ENCODE results near the gene SRP19. TPM values are rescaled to one million over a fixed set of nuclear protein-coding genes. Genes with fewer than 3 reads are reported as not detected.
A peak's percentile ranks its signal among the peaks of the same experiment; 100 is the strongest.

The SRP19 gene
- total RNA-seq, 1 experiment from 2014 or later: 65.5 TPM

DNA sequence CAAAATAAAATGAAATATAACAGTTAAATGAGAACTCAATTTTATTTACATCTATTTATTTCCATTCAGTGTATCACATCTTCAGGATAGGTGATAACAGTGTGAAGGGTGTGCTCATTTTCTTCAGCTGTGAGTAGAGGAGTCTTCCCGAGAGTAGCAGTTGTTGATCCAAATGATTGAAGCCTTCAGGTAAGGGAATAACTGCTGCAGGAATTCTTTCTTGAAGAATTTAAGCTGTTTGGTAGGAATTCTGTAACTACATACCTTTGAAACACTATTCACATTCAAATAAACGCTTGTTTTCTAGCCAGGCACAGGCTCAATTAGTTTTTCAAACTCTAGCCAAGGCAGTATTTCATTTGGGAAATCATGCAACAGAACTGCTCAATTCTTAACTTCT is 15.3 kb downstream of the SRP19 start:
- DNase-seq: no peak
- Mint-ChIP-seq H3K9me3 (ENCODE audit: low read depth, unreplicated experiment) (no peaks in the 10 kb centered on the region), H3K27ac (ENCODE audit: unreplicated experiment) (no peak overlapping the region), H3K27me3 (ENCODE audit: unreplicated experiment) (no peaks in the 10 kb centered on the region), H3K4me3 (ENCODE audit: low read depth, unreplicated experiment) (no peak overlapping the region), H3K4me1 (ENCODE audit: low read depth, unreplicated experiment) (peaks cover 22% of the 10 kb centered on the region), H3K36me3 (ENCODE audit: insufficient read depth, unreplicated experiment) (peaks cover 48% of the 10 kb centered on the region)
- CTCF ChIA-PET: no interaction called here
- TF ChIP-seq, protein P1, sequence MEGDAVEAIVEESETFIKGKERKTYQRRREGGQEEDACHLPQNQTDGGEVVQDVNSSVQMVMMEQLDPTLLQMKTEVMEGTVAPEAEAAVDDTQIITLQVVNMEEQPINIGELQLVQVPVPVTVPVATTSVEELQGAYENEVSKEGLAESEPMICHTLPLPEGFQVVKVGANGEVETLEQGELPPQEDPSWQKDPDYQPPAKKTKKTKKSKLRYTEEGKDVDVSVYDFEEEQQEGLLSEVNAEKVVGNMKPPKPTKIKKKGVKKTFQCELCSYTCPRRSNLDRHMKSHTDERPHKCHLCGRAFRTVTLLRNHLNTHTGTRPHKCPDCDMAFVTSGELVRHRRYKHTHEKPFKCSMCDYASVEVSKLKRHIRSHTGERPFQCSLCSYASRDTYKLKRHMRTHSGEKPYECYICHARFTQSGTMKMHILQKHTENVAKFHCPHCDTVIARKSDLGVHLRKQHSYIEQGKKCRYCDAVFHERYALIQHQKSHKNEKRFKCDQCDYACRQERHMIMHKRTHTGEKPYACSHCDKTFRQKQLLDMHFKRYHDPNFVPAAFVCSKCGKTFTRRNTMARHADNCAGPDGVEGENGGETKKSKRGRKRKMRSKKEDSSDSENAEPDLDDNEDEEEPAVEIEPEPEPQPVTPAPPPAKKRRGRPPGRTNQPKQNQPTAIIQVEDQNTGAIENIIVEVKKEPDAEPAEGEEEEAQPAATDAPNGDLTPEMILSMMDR (IDR thresholded peaks at IDR 0.05; ENCODE audit: unreplicated experiment): no peak
- no TSS peak for BruUV-seq (replicated peaks)
- intact Hi-C loops (cut with micrococcal nuclease; ENCODE audit: unreplicated experiment): no loop called here

DNA sequence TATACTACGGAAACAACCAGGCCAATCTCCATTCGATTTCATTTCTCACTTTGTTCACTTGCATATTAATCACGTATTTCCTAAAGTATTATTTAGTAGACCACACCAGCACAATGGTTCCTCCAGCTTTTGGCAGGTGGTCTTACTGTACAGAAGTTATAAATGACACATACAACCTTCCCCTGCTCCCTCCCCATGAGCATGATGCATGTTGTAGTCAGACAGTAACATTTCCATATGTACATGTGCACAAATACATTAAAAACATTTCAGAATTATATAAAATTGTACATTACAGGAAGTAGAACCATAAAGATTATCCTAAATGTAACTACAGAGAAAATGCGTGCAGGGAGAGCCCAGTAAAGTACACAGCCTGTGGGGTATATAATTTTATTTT is 17.0 kb downstream of the SRP19 start:
- Mint-ChIP-seq H3K27me3 (ENCODE audit: unreplicated experiment) (no peaks in the 10 kb centered on the region), H3K9me3 (ENCODE audit: low read depth, unreplicated experiment) (no peaks in the 10 kb centered on the region), H3K4me3 (ENCODE audit: low read depth, unreplicated experiment) (no peak overlapping the region), H3K36me3 (ENCODE audit: insufficient read depth, unreplicated experiment) (peaks cover 45% of the 10 kb centered on the region), H3K4me1 (ENCODE audit: low read depth, unreplicated experiment) (peaks cover 22% of the 10 kb centered on the region), H3K27ac (ENCODE audit: unreplicated experiment) (peak overlapping the region; percentile 58)
- intact Hi-C loops (cut with micrococcal nuclease; ENCODE audit: unreplicated experiment): no loop called here
- TF ChIP-seq, protein P1 (IDR thresholded peaks at IDR 0.05; ENCODE audit: unreplicated experiment): no peak
- no peak for DNase-seq
- no TSS peak for BruUV-seq (replicated peaks)
- CTCF ChIA-PET: interaction anchor here (0.8 to 1.7 kb wide), 3 partner anchors 30 to 98 kb away, joined by 4 to 6 read pairs (median 5); partner anchors contain the start of genes DCP2 and REEP5

DNA sequence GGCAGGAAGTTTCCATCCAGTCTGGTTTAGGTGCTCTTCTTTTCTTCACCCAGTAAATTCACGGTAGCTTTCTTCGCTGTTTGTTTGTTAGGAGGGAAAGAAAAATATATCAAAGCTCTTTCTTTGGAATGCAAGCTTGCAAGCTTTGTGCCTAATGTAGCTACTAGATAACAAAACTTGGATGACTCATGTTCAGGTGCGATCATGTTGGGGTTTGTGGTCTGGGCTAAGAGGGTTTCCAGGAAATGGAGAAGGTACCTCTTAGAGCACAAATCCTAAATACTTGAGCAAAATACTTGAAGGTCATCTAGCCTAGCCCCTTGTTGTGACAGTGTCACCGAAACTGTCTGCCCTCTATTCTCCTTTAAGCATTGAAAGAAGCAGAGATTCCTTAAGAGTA is 17.7 kb downstream of the SRP19 start:
- DNase-seq: peak; percentile 25
- intact Hi-C loops (cut with micrococcal nuclease; ENCODE audit: unreplicated experiment): no loop called here
- H3K36me3 Mint-ChIP-seq (ENCODE audit: insufficient read depth, unreplicated experiment): peaks cover 38% of the 10 kb centered on the region
- no TSS peak for BruUV-seq (replicated peaks)
- TF ChIP-seq, protein P1 (IDR thresholded peaks at IDR 0.05; ENCODE audit: unreplicated experiment): no peak
- H3K4me3 Mint-ChIP-seq (ENCODE audit: low read depth, unreplicated experiment): no peak overlapping the region
- no peaks in the 10 kb centered on the region for H3K27me3 Mint-ChIP-seq (ENCODE audit: unreplicated experiment)
- H3K4me1 Mint-ChIP-seq (ENCODE audit: low read depth, unreplicated experiment): peaks cover 22% of the 10 kb centered on the region
- CTCF ChIA-PET: interaction anchor here (0.8 to 1.7 kb wide), 3 partner anchors 30 to 98 kb away, joined by 4 to 6 read pairs (median 5); partner anchors contain the start of genes DCP2 and REEP5
- no peaks in the 10 kb centered on the region for H3K9me3 Mint-ChIP-seq (ENCODE audit: low read depth, unreplicated experiment)
- H3K27ac Mint-ChIP-seq (ENCODE audit: unreplicated experiment): peak overlapping the region; percentile 75

DNA sequence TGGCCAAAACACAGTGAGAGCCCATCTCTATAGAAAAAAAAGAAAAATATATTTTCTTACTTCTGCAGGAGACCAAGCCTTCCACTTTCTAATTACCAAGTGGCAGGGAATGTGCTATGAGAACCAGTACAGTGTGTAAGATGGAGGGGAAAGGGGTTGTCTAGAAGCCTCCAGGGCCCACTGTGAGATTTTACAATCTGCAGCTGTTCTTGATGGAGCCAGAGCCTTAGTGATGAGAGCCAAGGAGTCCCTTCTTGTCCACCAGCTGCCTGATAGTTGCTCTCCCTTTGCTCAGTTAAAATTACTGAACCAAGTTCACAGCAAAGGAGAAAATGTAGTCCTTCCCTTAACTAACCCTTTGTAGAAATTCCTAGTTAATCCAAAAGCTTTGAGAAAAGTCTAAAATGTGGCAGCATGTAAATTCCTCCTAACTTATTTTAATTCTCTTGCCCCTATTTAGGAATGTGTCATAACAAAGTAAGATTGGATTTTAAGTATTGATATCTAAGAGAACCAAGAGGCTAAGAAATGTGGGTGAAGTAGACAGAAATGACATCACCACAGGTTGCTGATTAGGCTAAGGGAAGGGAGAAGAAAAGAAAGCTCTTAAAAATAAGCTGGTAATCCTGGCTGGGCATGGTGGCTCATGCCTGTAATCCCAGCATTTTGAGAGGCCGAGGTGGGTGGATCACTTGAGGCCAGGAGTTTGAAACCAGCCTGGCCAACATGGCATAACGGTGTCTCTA is 19.3 kb downstream of the SRP19 start:
- Mint-ChIP-seq H3K4me3 (ENCODE audit: low read depth, unreplicated experiment) (no peak overlapping the region), H3K9me3 (ENCODE audit: low read depth, unreplicated experiment) (no peaks in the 10 kb centered on the region), H3K4me1 (ENCODE audit: low read depth, unreplicated experiment) (peaks cover 22% of the 10 kb centered on the region), H3K27me3 (ENCODE audit: unreplicated experiment) (no peaks in the 10 kb centered on the region), H3K36me3 (ENCODE audit: insufficient read depth, unreplicated experiment) (peaks cover 30% of the 10 kb centered on the region), H3K27ac (ENCODE audit: unreplicated experiment) (peak overlapping the region; percentile 35)
- intact Hi-C loops (cut with micrococcal nuclease; ENCODE audit: unreplicated experiment): no loop called here
- DNase-seq: no peak
- TF ChIP-seq, protein P1 (IDR thresholded peaks at IDR 0.05; ENCODE audit: unreplicated experiment): no peak
- CTCF ChIA-PET: interaction anchor here (0.7 kb wide), 1 partner anchor 1384 kb away, joined by 4 read pairs; no protein-coding TSS in a partner anchor
- no TSS peak for BruUV-seq (replicated peaks)
